IPS DF 6.9 (cell line): ENCODE results near the gene GOT2.
"Not testable (repeated sequence)": the region's sequence is repeated elsewhere in the genome, so short reads cannot be mapped to it uniquely, and the experiment has no call there.

Experiments used
- DNase-seq: peaks from one replicate; pipeline ENCODE4 v3.0.0-alpha.2; 2013; ENCODE audit warnings: low read depth, low spot score
- H3K27ac ChIP-seq: one replicate; pipeline ENCODE4 v1.5.1; 2013; ENCODE audit warnings: low read length, control low read depth
- H3K27me3 ChIP-seq: 2 replicates; pipeline ENCODE4 v1.6.1; 2013; ENCODE audit warnings: mild to moderate bottlenecking, low read length; ENCODE audit not compliant: control insufficient read depth, insufficient read depth
- H3K36me3 ChIP-seq: 2 replicates; pipeline ENCODE4 v1.6.1; 2013; ENCODE audit warnings: low read length; ENCODE audit not compliant: control insufficient read depth, insufficient read depth
- H3K4me1 ChIP-seq: 2 replicates; pipeline ENCODE4 v1.6.1; 2013; ENCODE audit warnings: low read length; ENCODE audit not compliant: control insufficient read depth, insufficient read depth
- H3K4me3 ChIP-seq: 2 replicates; pipeline ENCODE4 v1.5.1; 2013; ENCODE audit warnings: mild to moderate bottlenecking, low read length
- H3K9me3 ChIP-seq: 2 replicates; pipeline ENCODE4 v1.6.1; 2013; ENCODE audit warnings: low read length, inconsistent platforms; ENCODE audit not compliant: control insufficient read depth, insufficient read depth
- WGBS: extraction: QIAGEN DNeasy Blood & Tissue Kit; methylation state at CpG from one replicate; pipeline ENCODE4 v1.1.7; 2013; ENCODE audit warnings: mixed read lengths, missing lambda C conversion rate; ENCODE audit not compliant: insufficient read length, insufficient coverage; 5-methylcytosine and 5-hydroxymethylcytosine counted together

The GOT2 gene

DNA sequence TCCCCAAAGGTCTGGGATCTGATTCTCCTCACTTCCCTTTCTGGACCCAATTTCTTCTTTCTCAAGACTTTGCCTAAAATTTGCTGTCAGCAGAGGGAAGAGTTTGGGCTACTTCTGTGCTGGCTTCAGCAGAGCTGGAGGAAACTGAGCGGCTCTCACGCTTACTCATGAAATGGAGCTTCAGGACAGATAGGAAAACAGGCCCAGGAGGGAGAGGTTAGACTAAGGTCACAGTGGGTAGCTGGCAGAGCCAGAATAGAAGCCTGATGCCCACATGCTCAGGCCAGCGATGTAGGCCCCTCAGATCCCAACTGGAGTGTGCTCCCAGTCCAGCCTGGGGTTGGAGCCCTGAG is 50.1 kb downstream of the GOT2 start:
- peaks cover 6% of the 10 kb centered on the region; the same call in 1 of the 2 replicates for H3K36me3 ChIP-seq
- DNase-seq: no peak
- H3K4me3 ChIP-seq: peak overlapping the region; percentile 79
- no peak overlapping the region for H3K27ac ChIP-seq
- H3K4me1 ChIP-seq: no peaks in the 10 kb centered on the region
- H3K27me3 ChIP-seq: no peaks in the 10 kb centered on the region
- no peaks in the 10 kb centered on the region for H3K9me3 ChIP-seq
- no CpG with 5 or more reads among the region's 3 CpGs for WGBS

DNA sequence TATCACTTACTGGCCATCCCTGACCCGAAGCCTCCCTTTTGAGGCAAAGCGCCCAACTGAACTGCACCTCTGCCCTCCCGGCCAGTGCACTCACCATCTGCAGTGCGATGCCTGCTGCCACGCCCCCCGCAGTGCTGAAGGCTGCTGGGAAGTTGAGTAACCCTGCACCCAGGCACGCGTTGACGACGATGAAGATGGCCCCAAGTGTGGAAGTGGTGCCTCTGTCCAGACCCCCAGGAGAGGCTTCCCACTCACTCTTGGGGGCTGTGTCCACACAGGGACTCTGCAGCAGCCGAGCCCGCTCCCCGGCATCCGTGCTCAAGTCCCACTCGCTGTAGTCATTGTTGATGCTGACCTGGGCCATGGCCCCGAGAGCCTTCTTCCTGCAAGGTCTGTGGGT is 54.4 kb downstream of the GOT2 start:
- DNase-seq: no peak
- no peaks in the 10 kb centered on the region for H3K9me3 ChIP-seq
- WGBS: no CpG with 5 or more reads among the region's 16 CpGs
- H3K36me3 ChIP-seq: peaks cover 11% of the 10 kb centered on the region
- no peak overlapping the region for H3K4me3 ChIP-seq
- H3K4me1 ChIP-seq: no peaks in the 10 kb centered on the region
- no peak overlapping the region for H3K27ac ChIP-seq
- H3K27me3 ChIP-seq: no peaks in the 10 kb centered on the region

DNA sequence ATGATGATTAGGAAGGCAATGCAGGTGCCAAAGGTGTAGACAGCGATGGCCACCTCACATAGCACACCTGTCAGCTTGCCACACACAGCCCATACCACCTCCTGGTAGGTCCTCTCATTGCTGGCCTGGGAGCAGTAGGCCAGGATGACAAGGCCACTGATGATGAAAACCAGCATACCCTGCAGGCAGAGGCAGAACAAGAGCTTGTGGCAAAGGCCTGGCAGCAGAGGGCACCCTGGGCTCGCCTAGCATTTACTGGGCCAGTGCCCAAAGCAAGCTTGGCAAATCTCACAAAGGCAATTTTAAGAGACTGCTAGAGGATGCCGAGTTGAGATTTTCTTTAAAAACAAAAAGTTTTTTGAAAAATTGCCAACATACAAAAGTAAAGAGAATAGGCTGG is 55.4 kb downstream of the GOT2 start:
- H3K27ac ChIP-seq: no peak overlapping the region
- peaks cover 12% of the 10 kb centered on the region for H3K36me3 ChIP-seq
- no peaks in the 10 kb centered on the region for H3K9me3 ChIP-seq
- H3K4me1 ChIP-seq: no peaks in the 10 kb centered on the region
- WGBS: no CpG with 5 or more reads among the region's 3 CpGs
- H3K4me3 ChIP-seq: no peak overlapping the region
- H3K27me3 ChIP-seq: no peaks in the 10 kb centered on the region
- DNase-seq: no peak

DNA sequence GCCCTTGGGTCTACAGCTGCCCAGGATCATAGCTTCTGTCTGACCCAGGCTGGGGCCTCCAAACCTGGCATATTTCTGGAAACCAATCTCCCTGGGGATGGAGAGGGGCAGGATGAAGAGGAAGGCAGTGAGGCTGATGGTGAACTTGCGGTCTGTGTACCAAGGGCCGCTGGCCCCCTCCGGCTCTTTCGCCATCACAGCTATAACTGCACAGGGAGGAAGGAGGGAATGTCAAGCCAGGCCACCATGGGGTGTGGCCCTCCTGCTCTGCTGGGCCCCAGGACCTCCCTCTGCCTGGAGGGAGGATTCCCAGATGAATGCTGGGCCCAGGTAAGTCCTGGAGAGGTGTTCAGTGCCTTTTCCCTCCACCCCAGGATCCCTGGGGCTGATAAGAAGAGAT is 55.8 kb downstream of the GOT2 start:
- WGBS: no CpG with 5 or more reads among the region's 4 CpGs
- Histone ChIP-seq H3K36me3 (peaks cover 12% of the 10 kb centered on the region), H3K4me3 (no peak overlapping the region)

DNA sequence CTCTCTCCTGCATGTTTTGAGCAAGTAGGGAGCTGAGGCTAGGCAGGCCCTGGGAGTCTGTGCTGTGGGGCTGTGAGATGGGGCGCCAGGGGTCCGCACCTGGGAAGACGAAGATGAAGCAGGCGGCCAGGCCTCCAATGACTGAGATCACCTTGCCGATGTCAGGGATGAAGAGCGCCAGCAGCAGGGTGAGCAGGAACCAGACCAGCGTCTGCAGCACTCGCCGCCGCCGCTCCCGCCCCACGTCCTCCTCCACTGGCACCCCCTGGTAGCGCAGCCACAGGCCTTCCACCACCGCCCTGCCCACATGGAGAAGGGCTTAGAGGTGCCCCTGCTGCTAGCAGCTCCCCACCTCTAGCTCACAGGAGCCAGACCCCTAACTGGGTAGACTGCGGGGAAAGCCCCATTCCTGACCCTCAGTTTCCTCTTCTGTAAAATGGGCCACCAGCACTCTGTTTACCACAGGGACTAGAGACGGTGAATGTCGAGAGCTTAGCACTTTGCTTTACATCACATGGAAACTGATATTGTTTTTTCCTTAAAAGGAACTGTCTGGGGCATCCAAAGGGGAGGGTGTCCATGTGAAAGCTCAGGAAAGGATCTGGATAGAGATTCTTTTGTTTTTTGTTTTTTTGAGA is 63.1 kb downstream of the GOT2 start:
- peaks cover 6% of the 10 kb centered on the region for H3K36me3 ChIP-seq
- no peaks in the 10 kb centered on the region for H3K4me1 ChIP-seq
- no peak overlapping the region for H3K4me3 ChIP-seq
- H3K9me3 ChIP-seq: no peaks in the 10 kb centered on the region
- H3K27ac ChIP-seq: no peak overlapping the region
- H3K27me3 ChIP-seq: no peaks in the 10 kb centered on the region
- no CpG with 5 or more reads among the region's 18 CpGs for WGBS
- no peak for DNase-seq

More for the DNA sequence above, 55.8 kb downstream of the GOT2 start:
- no peaks in the 10 kb centered on the region for H3K4me1 ChIP-seq
- no peak overlapping the region for H3K27ac ChIP-seq
- H3K27me3 ChIP-seq: no peaks in the 10 kb centered on the region
- H3K9me3 ChIP-seq: no peaks in the 10 kb centered on the region
- DNase-seq: no peak

DNA sequence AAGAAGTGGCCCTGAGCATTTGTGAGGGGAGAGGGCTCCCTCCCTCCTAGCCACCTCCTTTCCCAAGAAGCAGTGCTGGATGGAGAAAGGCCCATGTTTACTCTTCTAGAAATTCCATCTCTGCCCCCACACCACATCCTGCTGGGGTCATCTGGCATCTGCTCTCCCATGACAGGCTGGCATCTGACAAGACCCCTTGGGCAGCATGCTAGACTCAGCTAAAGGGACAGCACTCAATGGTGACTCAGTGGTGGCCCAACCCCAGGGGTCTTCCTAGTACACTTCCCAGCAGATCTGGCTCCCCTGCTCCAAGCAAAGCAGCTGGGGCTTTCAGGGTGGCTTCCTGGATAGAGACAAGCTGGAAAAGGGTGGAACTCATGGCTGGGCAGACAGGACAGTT is 63.9 kb downstream of the GOT2 start:
- Histone ChIP-seq H3K9me3 (no peaks in the 10 kb centered on the region), H3K36me3 (peaks cover 6% of the 10 kb centered on the region), H3K4me3 (no peak overlapping the region), H3K27ac (no peak overlapping the region), H3K4me1 (no peaks in the 10 kb centered on the region), H3K27me3 (no peaks in the 10 kb centered on the region)
- no peak for DNase-seq

DNA sequence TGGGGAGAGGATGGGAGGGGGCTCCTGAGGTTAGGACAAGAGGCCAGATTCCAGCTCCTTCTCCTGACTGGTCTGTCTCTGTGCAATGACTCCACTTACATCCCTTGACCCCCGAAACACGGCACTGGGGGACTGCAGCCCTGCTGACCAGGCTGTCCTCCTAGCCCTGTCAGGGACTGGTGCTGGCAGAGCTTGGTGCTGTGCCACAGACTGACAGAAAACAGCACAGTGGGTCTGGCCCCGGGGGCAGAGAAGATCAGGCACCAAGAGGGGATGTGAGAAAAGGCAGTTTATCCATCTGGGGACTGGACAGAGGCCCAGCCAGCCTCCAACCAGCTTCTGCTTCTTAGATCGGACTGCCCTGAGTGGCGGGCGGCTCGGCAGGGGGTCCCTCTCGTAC is 68.9 kb downstream of the GOT2 start:
- H3K4me3 ChIP-seq: no peak overlapping the region

DNA sequence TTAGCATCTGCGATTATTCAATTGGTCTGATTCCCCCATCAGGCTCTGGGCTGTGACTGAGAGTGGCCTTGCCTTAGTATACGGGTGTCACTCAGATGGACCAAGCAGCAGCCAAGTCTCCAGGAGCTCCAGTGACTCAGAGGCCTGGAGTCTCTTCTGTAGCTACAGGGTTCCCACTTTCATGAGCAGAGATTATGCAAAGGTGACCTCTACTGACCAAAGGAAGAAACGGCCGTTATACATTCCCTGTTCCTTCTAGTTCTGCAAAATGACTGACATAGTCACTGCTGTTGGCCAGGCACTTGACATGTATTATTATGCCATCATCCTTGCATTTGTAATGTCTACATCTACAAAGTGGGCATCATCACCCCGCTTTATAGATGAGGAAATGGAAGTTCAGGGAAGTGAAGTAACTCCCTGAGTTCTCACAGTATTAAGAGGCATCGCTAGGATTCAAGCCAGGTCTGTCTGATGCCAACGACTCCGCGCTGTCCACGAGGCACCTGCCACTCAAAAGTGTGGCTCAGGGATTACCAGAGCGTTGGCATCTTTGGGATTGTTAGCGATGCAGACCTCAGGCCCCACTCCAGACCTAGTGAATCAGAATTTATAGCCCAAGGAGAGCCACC is 72.8 kb downstream of the GOT2 start:
- no peaks in the 10 kb centered on the region for H3K4me1 ChIP-seq
- H3K4me3 ChIP-seq: no peak overlapping the region
- H3K27me3 ChIP-seq: no peaks in the 10 kb centered on the region
- H3K36me3 ChIP-seq: no peaks in the 10 kb centered on the region
- no CpG with 5 or more reads among the region's 12 CpGs for WGBS
- no peak overlapping the region for H3K27ac ChIP-seq
- DNase-seq: peak; percentile 57
- no peaks in the 10 kb centered on the region for H3K9me3 ChIP-seq

More for the DNA sequence above, 68.9 kb downstream of the GOT2 start:
- Histone ChIP-seq H3K36me3 (peaks cover 3% of the 10 kb centered on the region; the same call in 1 of the 2 replicates), H3K4me1 (no peaks in the 10 kb centered on the region), H3K27ac (no peak overlapping the region), H3K9me3 (no peaks in the 10 kb centered on the region), H3K27me3 (no peaks in the 10 kb centered on the region)
- WGBS: no CpG with 5 or more reads among the region's 8 CpGs
- no peak for DNase-seq

DNA sequence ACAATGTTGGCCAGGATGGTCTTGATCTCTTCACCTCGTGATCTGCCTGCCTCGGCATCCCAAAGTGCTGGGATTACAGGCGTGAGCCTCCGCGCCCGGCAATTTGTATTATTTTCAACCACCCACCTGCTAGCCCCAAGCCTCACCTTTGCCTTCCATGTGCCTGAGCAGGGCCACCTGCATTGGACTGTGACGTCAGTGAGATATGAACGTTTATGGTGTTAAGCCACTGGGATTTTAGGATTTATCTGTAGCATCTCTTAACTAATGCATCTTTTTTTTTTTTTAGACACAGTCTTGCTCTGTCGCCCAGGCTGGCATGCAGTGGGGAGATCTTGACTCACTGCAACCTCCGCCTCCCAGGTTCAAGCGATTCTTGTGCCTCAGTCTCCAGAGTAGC is 74.2 kb downstream of the GOT2 start:
- not testable (repeated sequence) for H3K4me1 ChIP-seq, H3K9me3 ChIP-seq, H3K36me3 ChIP-seq, H3K4me3 ChIP-seq, H3K27me3 ChIP-seq, H3K27ac ChIP-seq, DNase-seq
- no CpG with 5 or more reads among the region's 11 CpGs for WGBS

DNA sequence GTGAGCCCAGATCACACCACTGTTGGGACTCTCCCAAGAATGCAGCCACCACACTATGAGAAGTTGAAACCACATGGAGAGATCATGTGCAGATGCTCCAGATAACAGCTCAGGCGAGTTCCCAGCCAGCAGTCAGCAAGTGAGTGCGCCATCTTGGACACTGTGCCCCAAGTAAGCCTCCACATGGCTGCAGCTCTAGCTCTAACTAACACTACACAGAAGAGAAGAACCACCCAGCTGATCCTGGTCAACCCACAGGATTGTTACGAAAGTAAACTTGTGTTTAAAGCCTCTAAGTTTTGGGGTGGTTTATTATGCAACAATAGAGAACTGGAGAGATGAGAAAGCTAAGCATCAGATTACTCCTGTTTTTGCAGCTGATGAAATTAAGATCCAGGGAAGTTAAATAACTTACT is 75.3 kb downstream of the GOT2 start:
- WGBS: no CpG with 5 or more reads among the region's 3 CpGs
- H3K4me3 ChIP-seq: no peak overlapping the region
- H3K27ac ChIP-seq: no peak overlapping the region
- no peaks in the 10 kb centered on the region for H3K36me3 ChIP-seq
- DNase-seq: no peak
- H3K27me3 ChIP-seq: no peaks in the 10 kb centered on the region
- no peaks in the 10 kb centered on the region for H3K9me3 ChIP-seq
- no peaks in the 10 kb centered on the region for H3K4me1 ChIP-seq
